ENCODE measurements around the gene EMC9. TPM values are rescaled to one million over a fixed set of nuclear protein-coding genes. Genes with fewer than 3 reads are reported as not detected.

Gene EMC9
- total and polyA plus RNA-seq, 4 donors: 8.6 to 17.8 (median 13.4) TPM

- WGBS: 94% methylated on average over 19 of the region's 19 CpGs
- Histone ChIP-seq H3K36me3 (ENCODE audit: control insufficient read depth in 4 of 4, insufficient read depth in 3 of 4, low read depth in 1 of 4, low read length in 3 of 4) (peaks cover 15 to 62% (median 21%) of the 10 kb centered on the region in 4 donors), H3K27me3 (ENCODE audit: control insufficient read depth in 4 of 4, insufficient read depth in 4 of 4, low read length in 3 of 4) (no peaks in the 10 kb centered on the region), H3K9me3 (ENCODE audit: control insufficient read depth in 4 of 4, low read length in 3 of 4) (no peaks in the 10 kb centered on the region), H3K27ac (ENCODE audit: low read depth in 1 of 2, low read length in 2 of 2) (no peak overlapping the region), H3K4me1 (ENCODE audit: control insufficient read depth in 4 of 4, insufficient read depth in 4 of 4, low read length in 3 of 4) (peaks cover 5 to 30% (median 19%) of the 10 kb centered on the region in 4 donors), H3K9ac (ENCODE audit: low read depth in 1 of 2, low read length in 2 of 2) (no peak overlapping the region), H3K4me3 (ENCODE audit: low read depth in 1 of 3, low read length in 3 of 3) (no peak overlapping the region)
- DNase-seq (ENCODE audit: low spot score): no peak
- TF ChIP-seq CTCF (IDR thresholded peaks at IDR 0.05; ENCODE audit: low read depth, low read length, missing input control): no peak
- TF ChIP-seq REST (IDR thresholded peaks at IDR 0.05): no peak
- TF ChIP-seq HNF4G (IDR thresholded peaks at IDR 0.05): no peak
- no peak for TF ChIP-seq FOXA2 (IDR thresholded peaks at IDR 0.05)
- TF ChIP-seq ZBTB33 (IDR thresholded peaks at IDR 0.05): no peak
- no peak for TF ChIP-seq TAF1 (conservative IDR thresholded peaks at IDR 0.05)
- no peak for TF ChIP-seq NR2F2 (IDR thresholded peaks at IDR 0.05)
- TF ChIP-seq GABPA (IDR thresholded peaks at IDR 0.05 in 1 of 2, conservative IDR thresholded peaks at IDR 0.05 in 1 of 2): no peak
- TF ChIP-seq EGR1 (IDR thresholded peaks at IDR 0.05; ENCODE audit: low read depth in 2 of 2): no peak
- TF ChIP-seq RAD21 (IDR thresholded peaks at IDR 0.05): no peak
- TF ChIP-seq FOXA1 (IDR thresholded peaks at IDR 0.05): no peak
- no peak for TF ChIP-seq MAX (IDR thresholded peaks at IDR 0.05)
- TF ChIP-seq HNF4A (conservative IDR thresholded peaks at IDR 0.05): no peak
- TF ChIP-seq ATF3 (IDR thresholded peaks at IDR 0.05): no peak
- TF ChIP-seq SP1 (IDR thresholded peaks at IDR 0.05): no peak
- TF ChIP-seq JUND (IDR thresholded peaks at IDR 0.05): no peak
These were observed 42.9 kb upstream of the EMC9 start for GRCh38 chr14:24184104-24184970.

Measured in liver (tissue), 9 donors.